ENCODE data around the gene DCLK2. TPM values are rescaled to one million over a fixed set of nuclear protein-coding genes. Genes with fewer than 3 reads are reported as not detected.
A peak's percentile ranks its signal among the peaks of the same experiment; 100 is the strongest.

Gene DCLK2
- total and polyA plus RNA-seq, 2 donors from 2014 or later = 2.6 to 3.4 TPM

DNA sequence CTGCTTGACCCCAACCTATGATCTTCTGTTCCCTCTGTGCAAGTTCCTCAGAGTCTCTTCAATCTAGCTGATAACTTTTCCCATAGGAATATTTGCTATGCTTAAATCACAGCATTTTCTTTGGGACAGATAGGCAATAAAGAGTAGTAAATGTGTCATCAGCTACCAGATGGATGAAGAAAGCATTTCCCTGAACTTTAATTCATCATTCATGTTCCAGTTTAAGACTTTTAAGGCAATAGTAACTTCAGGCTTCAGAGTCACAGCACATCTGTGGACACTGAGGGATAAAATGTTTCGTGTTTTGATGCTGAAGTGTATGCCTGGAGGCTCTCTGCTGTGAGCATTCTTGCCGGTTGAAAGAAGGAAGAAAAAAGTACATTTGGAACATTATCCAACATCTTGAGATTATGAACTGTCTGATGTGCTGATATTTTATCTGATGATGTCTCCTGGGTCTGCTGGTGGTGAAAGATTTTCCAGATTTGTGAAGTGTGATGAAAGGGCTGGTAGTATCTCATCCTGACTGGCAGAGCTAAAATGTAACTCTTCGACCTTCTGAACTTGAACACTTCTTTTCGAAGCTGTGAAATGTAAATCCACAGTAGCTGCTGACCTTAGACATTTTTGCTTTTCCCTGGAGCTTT, 133.7 kb downstream of the DCLK2 start:
- no peak for FAIRE-seq

DNA sequence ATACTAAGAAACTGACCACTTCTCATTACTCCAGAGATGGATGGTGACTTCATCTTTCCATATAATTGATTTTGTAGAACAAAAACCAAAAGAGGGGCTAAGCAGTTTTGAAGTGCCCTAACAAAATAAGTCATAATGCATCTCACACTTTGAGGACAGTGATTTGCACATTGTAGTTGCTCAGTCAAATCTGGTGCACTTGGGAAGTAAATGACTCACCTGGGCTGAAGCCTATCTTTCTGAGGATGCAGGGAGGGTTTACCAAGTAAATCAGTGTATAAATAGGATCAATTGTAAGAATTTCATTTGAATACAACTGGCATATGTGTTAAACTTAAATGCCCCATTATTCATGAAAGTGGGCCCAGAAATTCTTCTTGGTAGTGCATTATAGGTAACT, 134.2 kb downstream of the DCLK2 start:
- TF ChIP-seq, protein P1, sequence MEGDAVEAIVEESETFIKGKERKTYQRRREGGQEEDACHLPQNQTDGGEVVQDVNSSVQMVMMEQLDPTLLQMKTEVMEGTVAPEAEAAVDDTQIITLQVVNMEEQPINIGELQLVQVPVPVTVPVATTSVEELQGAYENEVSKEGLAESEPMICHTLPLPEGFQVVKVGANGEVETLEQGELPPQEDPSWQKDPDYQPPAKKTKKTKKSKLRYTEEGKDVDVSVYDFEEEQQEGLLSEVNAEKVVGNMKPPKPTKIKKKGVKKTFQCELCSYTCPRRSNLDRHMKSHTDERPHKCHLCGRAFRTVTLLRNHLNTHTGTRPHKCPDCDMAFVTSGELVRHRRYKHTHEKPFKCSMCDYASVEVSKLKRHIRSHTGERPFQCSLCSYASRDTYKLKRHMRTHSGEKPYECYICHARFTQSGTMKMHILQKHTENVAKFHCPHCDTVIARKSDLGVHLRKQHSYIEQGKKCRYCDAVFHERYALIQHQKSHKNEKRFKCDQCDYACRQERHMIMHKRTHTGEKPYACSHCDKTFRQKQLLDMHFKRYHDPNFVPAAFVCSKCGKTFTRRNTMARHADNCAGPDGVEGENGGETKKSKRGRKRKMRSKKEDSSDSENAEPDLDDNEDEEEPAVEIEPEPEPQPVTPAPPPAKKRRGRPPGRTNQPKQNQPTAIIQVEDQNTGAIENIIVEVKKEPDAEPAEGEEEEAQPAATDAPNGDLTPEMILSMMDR (IDR thresholded peaks at IDR 0.05; ENCODE audit: borderline replicate concordance, extremely low read depth, insufficient read depth) = no peak
- H3K27ac ChIP-seq (ENCODE audit: low read depth in 2 of 2, low read length in 2 of 2) = no peak overlapping the region
- H3K9ac ChIP-seq (ENCODE audit: low read length in 3 of 3) = no peak overlapping the region
- FAIRE-seq (no peak), DNase-seq (no peak)
- no peak overlapping the region for H3K4me3 ChIP-seq (ENCODE audit: low read length in 3 of 3)
- peaks cover 0 to 4% (median 2%) of the 10 kb centered on the region in 3 donors for H3K4me1 ChIP-seq (ENCODE audit: control insufficient read depth in 2 of 3, insufficient read depth in 2 of 3, low read depth in 1 of 3, low read length in 3 of 3)
- H3K9me3 ChIP-seq (ENCODE audit: control insufficient read depth in 2 of 3, insufficient read depth in 1 of 3, low read length in 3 of 3) = no peaks in the 10 kb centered on the region
- no peaks in the 10 kb centered on the region for H3K27me3 ChIP-seq (ENCODE audit: control insufficient read depth, insufficient read depth, low read length)
- intact Hi-C loops (cut with DNase I) = no loop called here
- no peaks in the 10 kb centered on the region for H3K36me3 ChIP-seq (ENCODE audit: control insufficient read depth in 2 of 3, insufficient read depth in 3 of 3, low read length in 3 of 3)

More for the DNA sequence above, 133.7 kb downstream of the DCLK2 start:
- no peaks in the 10 kb centered on the region for H3K36me3 ChIP-seq (ENCODE audit: control insufficient read depth in 2 of 3, insufficient read depth in 3 of 3, low read length in 3 of 3)
- no peak overlapping the region for H3K27ac ChIP-seq (ENCODE audit: low read depth in 2 of 2, low read length in 2 of 2)
- no peak overlapping the region for H3K4me3 ChIP-seq (ENCODE audit: low read length in 3 of 3)
- H3K27me3 ChIP-seq (ENCODE audit: control insufficient read depth, insufficient read depth, low read length) = no peaks in the 10 kb centered on the region
- TF ChIP-seq, protein P1 (IDR thresholded peaks at IDR 0.05; ENCODE audit: borderline replicate concordance, extremely low read depth, insufficient read depth) = no peak
- intact Hi-C loops (cut with DNase I) = no loop called here
- H3K9ac ChIP-seq (ENCODE audit: low read length in 3 of 3) = no peak overlapping the region
- H3K9me3 ChIP-seq (ENCODE audit: control insufficient read depth in 2 of 3, insufficient read depth in 1 of 3, low read length in 3 of 3) = no peaks in the 10 kb centered on the region
- DNase-seq = peak in 2 of 5 donors; percentile 56 to 77
- peaks cover 0 to 4% (median 2%) of the 10 kb centered on the region in 3 donors for H3K4me1 ChIP-seq (ENCODE audit: control insufficient read depth in 2 of 3, insufficient read depth in 2 of 3, low read depth in 1 of 3, low read length in 3 of 3)

DNA sequence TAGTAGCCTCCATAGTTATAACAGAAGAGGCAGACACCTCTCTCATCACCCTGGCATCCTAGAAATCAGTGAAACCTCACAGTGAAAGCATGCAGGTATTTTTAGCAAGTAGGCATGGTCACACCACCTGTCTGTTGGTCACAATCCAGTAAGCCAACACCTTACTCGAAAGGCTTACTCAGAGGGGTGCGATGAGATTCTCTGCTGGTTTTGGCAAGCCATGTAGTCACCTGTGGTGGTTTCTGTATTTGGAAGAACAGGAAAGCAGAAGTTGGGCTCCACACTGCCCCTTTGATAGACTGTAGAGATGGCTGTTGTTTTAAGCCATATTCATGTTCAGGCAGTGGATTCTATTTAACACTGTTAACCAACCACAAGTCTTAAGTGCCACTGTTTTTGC, 134.7 kb downstream of the DCLK2 start:
- Histone ChIP-seq H3K4me1 (ENCODE audit: control insufficient read depth in 2 of 3, insufficient read depth in 2 of 3, low read depth in 1 of 3, low read length in 3 of 3) (peaks cover 0 to 4% (median 2%) of the 10 kb centered on the region in 3 donors), H3K9ac (ENCODE audit: low read length in 3 of 3) (no peak overlapping the region), H3K4me3 (ENCODE audit: low read length in 3 of 3) (no peak overlapping the region), H3K36me3 (ENCODE audit: control insufficient read depth in 2 of 3, insufficient read depth in 3 of 3, low read length in 3 of 3) (no peaks in the 10 kb centered on the region), H3K27me3 (ENCODE audit: control insufficient read depth, insufficient read depth, low read length) (no peaks in the 10 kb centered on the region), H3K27ac (ENCODE audit: low read depth in 2 of 2, low read length in 2 of 2) (no peak overlapping the region), H3K9me3 (ENCODE audit: control insufficient read depth in 2 of 3, insufficient read depth in 1 of 3, low read length in 3 of 3) (no peaks in the 10 kb centered on the region)
- intact Hi-C loops (cut with DNase I) = no loop called here
- no peak for FAIRE-seq
- TF ChIP-seq, protein P1 (IDR thresholded peaks at IDR 0.05; ENCODE audit: borderline replicate concordance, extremely low read depth, insufficient read depth) = no peak
- DNase-seq = no peak
